Activated naive CD4-positive, alpha-beta T cell (primary cell): ENCODE data around the gene KRTCAP2.
"Not testable (repeated sequence)": the region's sequence is repeated elsewhere in the genome, so short reads cannot be mapped to it uniquely, and the experiment has no call there.

Source experiments
- DNase-seq, 4 experiments: peaks; one replicate each; lab custom pipeline; 2025; lab: John Stamatoyannopoulos, UW

The KRTCAP2 gene

GRCh38 chr1:155172732-155173477 lies at the start of gene KRTCAP2:
Gene KRTCAP2, minus strand, starts transcription at chr1:155173304. Its CDS starts 80 bp downstream, at chr1:155173224.
- peak; percentile 86 to 90 (median 87) for DNase-seq

- not testable (repeated sequence) for DNase-seq
Observed at GRCh38 chr1:155220211-155220965, 47.3 kb upstream of the KRTCAP2 start.

GRCh38 chr1:155219592-155220031 lies 46.5 kb upstream of the KRTCAP2 start:
- DNase-seq, result no peak

DNA sequence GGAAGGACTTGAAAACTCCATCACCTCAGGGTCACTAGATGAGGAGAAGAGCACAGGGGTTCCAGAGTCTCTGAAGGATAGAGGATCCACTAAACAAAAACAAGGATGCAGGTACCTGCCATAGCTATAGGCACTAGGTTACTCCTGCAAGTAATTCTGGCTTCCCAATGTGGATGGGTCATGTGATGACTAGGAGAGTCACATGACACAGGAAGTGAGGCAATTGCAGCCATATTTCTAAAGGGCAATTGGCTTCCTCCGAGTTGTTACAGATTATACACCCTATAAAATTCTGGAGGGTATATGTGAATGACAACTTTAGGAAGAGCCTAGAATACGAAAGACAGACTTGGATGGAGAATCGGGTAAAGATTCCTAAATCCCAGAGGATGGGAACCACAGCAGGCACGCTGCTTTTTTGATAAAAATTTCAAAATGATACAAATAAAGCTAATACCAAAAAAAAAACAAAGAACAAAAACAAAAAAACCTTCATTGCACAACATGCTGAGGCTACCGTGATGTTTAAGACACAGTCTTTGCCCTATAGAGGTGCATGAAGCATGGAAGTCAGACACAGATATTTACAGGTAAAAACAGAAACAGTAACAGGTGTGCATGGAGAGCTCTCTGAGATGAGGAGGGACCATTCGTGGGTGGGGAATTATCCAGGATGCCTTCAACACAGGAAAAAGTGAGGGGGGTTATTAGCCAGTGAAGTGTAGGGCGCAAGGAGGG lies 45.9 kb upstream of the KRTCAP2 start:
- DNase-seq, result no peak

DNA sequence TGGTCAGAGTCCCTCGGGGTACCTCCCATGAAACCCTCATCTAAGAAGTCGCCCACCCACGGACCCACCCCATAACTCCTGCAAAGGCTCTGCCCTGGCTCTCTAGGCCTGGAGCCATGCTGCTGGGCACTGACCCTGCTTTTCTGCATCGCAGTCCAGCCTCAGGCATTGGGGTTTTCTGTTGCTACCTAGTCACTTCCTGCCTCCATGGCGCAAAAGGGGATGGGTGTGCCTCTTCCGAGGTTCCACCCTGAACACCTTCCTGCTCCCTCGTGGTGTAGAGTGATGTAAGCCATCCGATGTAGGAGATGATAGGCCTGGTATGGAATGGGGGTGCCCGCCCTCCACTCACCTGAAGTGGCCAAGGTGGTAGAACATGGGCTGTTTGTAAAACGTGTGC lies 41.6 kb upstream of the KRTCAP2 start:
- DNase-seq, result not testable (repeated sequence)

DNA sequence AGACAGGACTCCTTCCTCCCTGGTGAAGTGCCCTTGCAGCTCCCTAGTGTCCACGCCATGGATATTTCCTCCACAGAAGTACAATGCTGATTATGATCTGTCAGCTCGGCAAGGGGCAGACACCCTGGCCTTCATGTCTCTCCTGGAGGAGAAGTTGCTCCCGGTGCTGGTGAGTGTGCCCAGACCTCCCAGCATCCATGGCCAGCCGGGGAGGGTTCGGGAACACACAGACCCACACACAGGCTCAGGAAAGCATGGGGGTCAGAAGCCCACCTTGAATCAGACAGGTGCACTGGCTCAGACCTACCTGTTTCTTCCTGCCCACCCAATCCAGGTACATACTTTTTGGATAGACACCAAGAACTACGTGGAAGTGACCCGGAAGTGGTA lies 38.9 kb upstream of the KRTCAP2 start:
- DNase-seq, result not testable (repeated sequence)

- DNase-seq, result not testable (repeated sequence)
Observed at GRCh38 chr1:155211381-155212050, 38.4 kb upstream of the KRTCAP2 start.

- DNase-seq, result no peak
Observed at GRCh38 chr1:155210314-155211104, 37.4 kb upstream of the KRTCAP2 start.

- no peak for DNase-seq
Observed at GRCh38 chr1:155209312-155209721, 36.2 kb upstream of the KRTCAP2 start.

DNA sequence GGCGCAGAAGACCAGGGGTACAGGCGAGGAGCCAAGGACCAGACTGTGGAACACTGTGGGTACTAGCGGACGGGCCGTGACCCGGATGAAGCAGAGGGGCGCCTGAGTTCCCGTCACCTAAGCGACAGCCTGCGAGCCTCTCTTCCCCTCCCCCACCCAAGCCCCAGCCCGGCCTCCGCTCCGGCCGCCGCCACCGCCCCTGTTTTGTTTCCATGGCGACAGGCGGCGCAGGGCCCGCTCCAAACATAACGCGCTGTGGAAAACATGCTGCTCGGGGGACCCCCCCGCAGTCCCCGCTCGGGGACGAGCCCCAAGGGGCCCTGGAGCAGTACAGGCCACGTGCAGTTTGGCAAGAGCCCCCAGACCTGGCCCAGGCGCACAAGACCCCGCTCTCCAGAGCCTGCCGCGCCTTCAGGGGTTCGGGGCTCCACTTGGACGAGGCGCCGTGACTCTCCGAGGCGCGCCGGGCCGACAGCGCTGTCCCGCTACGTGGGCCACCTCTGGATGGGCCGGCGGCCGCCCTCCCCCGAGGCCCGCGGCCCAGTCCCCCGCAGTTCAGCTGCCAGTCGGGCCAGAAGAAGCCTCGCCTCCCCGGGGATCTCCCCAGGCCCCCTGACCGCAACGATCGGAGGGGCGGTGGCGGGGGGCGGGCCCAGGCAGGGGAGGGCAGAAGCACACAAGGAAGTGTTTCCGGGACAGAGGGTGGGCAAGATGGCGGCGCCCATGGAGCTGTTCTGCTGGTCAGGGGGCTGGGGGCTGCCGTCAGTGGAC lies 35.6 kb upstream of the KRTCAP2 start, which contains the start of gene MTX1:
Gene MTX1 (plus strand): TSS at position 155 of the 771 bp plus-strand sequence. CDS start 110 bp downstream, at position 265.
- DNase-seq, result peak; percentile 42 to 84 (median 60)

DNA sequence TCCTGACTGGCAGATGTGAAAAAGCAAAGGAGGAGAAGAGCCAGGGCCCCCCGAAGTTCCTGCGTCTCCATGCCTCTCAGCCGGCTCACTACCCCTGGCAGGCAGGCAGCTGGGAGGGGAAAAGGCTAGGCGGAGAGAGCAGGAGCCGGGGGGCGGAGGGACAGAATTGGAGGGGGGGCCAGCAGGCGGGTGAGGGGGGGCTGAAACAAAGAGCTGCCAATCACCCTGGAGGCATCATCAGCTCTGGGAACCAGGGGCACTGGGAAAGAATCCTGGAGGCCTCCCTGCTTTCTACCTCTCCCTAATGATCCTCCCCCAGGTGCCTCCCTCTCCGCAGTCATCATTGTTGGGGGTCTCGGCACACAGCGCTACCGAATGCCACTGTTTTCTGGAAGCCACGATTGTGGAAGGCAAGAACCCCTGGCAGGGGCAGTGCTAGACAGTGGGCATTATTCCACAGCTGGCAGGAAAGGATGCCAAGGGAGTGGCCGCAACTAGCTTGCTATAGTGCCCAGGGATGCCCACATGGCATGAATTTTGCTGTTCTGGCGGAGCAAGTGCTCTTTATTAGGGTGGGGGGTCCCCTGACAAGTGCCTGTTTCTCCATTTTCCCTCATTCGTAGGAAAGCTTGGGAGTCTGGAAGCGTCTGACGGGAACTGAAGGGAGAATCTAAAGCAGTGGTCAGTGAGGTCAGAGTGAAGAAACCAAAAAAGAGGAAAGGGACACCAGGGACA lies 34.9 kb upstream of the KRTCAP2 start, which contains the start of gene THBS3:
Gene THBS3 (minus strand): TSS at position 92 of the 735 bp plus-strand sequence. CDS start 21 bp downstream, at position 71.
- DNase-seq, result no peak

DNA sequence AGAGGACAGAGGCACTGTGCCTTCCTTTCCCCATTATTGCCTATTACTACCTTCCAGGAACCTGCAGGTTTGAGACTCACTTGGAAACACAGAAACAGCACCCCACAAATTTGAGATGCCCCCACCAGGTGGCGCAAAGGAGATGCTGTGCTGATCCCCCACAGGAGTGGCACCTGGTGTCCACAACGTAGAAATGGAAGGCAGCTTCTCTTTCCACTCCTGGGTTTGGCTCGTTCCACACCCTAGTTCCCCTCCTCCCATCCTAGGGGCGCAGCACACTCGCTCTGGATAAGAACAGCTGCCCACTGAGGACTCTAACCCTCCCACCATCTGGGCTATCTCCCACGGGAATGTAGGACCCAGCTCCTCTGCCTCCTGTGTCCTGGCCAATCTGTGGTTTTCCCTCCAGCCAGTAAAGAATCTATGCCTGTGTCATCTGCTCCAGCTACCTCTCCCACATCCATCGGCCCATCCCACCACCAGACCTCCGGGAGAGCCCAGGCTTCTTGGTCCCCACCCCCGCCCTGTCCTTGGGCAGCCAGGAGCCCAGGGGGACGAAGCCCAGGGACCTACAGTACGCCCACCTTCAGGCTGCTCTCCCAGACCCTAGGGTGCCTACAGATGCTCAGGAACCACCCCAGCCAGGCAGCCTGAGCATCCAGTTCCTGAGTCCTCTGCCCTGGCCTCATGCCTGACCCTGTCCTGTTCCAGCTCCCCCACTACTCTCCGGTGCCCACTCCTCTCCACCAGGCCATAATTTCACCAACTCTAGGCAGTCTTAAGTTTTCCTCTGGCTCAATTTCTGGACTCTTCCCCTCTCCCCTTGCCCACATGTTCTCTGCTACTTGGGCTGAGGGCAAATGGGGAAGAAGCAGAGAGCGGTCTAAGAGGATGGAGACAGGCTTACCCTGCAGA lies 34.0 kb upstream of the KRTCAP2 start:
- DNase-seq, result peak; percentile 69 to 89 (median 88)

DNA sequence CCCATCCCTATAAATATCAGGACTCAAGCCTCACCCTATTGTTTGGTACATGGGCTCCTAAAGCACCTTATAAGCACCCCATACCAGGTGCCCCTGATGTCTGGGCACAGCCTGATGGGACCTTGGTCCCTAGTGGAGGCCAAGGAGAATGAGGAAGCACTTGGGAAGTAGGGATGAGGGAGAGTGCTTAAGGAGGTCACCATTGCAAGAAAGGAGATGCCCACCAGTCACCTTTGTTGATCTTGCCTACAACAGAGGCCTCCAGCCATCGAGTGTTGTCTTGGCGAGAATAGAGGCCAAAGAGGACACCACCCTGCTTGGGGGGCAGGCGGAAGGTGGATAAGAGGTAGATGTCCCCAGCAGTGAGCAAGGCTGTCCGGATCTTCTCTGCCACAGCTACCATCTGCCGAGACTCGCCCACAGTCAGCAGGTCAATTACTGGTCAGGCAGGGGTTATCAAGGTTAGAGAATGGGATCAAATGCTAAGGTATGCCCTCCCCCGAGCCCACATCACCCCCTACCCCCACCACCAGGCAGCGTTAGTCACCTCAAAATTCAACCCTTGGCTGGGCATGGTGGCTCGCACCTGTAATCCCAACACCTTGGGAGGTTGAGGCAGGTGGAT lies 33.0 kb upstream of the KRTCAP2 start:
- no peak for DNase-seq

GRCh38 chr1:155205035-155205434 lies 31.9 kb upstream of the KRTCAP2 start:
- DNase-seq, result no peak

DNA sequence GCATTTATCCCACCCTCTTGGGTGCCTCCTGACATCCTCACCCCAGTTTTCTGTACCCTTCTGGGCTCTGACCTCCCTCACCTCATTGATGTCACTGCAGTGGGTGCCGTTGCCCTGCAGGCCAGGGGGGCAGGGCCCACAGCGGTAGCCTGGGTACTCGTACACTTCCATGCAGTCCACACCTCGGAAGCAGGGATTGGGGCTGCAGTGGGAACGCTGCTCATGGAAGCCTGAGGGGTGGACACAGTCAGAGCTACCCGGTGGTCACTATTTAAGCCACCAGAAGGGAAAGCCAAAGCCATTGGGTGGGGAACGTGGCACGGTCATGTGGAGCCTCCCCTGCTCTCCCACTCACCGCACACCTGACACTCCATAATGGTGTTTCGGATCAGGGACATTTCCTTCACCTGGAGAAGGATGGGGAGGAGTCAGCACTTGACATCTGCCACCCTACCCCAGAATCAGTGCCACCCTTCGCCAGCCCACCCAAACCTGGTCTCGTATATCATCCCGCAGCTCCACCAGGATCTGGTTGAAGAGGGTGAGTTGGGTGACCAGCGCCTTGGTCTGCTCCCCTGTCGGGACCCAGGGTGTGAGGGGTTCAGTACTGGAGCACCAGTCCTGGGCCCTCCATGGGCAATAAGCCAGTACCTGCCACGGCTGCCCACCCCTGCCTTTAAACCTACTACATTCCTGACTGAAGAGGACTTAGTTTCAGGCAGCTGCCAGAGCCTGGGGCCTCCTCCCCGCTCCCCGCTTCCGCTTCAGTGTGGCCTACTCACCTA lies 29.8 kb upstream of the KRTCAP2 start:
- DNase-seq, result no peak

GRCh38 chr1:155202198-155202597 lies 29.1 kb upstream of the KRTCAP2 start:
- DNase-seq, result no peak

DNA sequence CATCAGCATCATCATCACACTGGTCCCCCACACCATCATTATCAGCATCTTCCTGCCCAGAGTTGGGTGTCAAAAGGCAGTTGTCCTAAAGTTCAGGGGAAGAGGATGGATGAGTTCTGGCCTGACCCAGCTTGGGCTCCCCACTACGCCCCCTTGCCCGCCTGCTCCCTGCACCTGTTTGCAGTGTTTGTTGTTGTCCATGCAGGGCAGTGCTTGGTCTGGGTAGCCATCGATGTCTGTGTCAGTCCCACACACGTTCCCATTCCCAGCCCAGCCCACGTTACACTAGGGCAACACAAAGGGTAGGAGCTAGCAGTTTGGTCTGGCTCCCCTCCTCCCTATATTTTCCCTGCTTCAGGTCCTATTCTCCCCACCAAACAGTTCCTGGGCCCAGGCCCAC lies 27.8 kb upstream of the KRTCAP2 start:
- DNase-seq, result no peak
